GM21576 (cell line): ENCODE results near the gene NOD2.

Experiments used
- ATAC-seq: cut with Tn5 transposase; IDR thresholded peaks from one replicate; pipeline ENCODE4 v1.9.1; 2021; ENCODE audit warnings: mild to moderate bottlenecking, moderate library complexity; ENCODE audit not compliant: unreplicated experiment

NOD2 gene

GRCh38 chr16:50692999-50693781 is at the start of gene NOD2:
Gene NOD2 (plus strand): TSS chr16:50693606. CDS start chr16:50699496, 5,890 bp downstream.
- no peak for ATAC-seq

DNA sequence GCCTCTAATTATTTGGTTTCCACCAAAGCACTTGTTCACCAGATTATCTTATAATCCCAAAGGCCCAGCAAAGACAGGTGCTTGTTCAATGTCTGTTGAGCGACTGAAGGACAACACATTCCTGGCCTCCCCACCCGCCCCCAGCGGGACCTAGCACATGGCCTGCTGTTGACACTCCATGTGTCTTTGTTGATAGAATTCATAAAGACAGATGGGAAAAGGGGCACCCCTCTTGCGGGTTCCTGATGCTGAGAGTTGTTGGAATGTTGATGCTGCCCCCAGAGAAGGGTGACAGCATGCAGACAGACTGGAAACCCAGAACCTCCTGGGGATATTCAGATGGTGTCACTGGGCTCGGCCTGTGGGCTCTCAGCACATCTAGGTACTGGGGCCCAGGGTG is 49.2 kb upstream of the NOD2 start:
- no peak for ATAC-seq

DNA sequence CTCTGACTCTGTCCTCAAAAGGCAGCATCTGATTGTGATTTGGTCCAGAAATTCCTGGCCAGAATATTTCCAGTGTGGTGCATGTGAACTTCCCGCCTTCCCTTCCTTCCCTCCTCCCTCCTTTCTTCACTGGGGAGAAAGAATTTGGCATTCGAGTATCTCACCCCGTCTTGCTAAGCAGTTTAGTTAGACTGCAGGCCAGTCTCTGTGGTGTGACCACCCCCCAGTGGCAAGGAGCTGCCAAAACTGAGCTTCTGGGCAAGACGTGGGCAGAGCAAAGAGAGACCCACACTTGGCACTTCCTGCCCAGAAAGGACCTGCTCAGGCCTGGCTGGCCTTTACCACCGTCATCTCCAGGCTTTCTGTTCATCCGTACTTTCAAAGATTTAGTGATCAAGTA is 48.7 kb upstream of the NOD2 start:
- no peak for ATAC-seq

DNA sequence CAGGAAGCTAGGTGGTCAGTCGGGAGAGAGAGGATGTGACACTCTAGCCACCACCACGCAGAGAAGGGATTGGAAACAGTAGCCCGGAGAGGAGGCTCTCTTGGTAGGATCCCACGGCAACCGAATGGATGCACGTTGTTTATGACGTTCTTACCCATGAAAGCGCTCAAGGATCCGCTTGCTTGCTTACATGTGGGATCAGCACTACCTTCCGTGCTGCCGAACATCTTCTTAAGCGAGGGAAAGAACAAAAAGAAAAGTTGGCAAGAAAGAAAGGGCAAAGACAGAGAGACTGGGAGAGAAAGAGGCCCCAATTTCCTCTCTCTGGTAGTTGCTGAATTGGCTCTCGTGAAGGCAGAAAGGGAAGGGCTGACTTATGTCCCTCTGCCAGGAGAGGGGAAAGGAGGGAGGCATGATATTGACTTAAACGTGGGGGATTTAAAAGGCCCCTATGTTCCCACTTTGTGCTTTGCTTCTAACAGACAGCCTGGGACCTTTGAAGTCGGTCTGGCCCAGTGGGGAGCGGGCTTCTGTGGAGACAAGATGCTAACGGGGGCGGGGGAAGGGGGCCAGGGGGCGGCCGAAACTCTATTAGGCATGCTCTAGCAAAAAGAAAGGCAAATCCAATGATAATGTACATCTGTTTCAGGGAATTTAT is 47.7 kb upstream of the NOD2 start:
- ATAC-seq: no peak

DNA sequence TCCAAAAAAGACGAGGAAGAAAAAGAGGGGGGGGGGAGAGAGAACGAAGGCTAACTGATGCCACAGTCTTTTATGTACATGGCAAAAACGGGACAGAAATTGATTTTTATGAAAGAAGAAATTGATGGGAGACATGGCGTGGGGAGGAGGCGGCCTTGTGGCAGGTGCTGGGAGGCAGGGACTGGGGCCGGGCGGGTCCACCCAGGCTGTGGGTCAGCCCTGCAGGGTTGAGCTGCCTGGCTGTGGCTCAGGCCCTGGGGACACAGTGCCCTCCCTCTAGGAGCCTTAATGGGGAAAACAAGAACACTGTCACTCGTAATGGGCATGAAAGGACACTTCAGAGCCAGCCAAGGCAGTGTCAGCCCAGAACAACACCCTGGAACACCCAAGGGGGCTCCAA is 47.1 kb upstream of the NOD2 start:
- ATAC-seq: no peak

GRCh38 chr16:50651835-50652438 is 41.5 kb upstream of the NOD2 start:
- no peak for ATAC-seq

DNA sequence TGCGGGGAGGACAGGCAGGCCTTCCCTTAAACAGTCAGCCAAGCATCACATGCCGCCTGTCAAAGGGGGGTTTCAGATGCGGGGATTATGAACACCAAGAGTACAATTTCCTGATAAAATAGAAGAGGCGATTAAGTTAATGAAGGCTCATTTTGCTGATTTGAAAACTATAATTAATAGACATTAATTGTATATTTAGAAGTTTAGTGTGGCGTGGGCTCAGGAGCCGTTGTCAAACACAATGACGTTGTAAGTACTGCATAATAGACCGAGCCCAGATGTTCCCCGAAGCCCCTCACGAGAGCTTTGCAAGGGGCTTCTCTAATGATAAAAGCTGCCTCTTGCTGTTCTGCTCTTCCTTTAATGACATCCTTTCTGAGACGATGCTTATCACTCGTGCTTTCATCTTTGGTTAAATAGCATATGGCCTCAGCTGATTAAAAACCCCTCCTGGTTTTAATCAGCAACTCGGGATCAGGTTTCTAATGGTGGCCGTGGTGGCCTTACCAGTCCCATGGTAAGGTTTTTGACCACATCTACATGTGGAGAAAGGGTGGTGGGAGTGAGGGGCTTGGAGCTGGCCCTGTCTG is 40.5 kb upstream of the NOD2 start:
- ATAC-seq: no peak

DNA sequence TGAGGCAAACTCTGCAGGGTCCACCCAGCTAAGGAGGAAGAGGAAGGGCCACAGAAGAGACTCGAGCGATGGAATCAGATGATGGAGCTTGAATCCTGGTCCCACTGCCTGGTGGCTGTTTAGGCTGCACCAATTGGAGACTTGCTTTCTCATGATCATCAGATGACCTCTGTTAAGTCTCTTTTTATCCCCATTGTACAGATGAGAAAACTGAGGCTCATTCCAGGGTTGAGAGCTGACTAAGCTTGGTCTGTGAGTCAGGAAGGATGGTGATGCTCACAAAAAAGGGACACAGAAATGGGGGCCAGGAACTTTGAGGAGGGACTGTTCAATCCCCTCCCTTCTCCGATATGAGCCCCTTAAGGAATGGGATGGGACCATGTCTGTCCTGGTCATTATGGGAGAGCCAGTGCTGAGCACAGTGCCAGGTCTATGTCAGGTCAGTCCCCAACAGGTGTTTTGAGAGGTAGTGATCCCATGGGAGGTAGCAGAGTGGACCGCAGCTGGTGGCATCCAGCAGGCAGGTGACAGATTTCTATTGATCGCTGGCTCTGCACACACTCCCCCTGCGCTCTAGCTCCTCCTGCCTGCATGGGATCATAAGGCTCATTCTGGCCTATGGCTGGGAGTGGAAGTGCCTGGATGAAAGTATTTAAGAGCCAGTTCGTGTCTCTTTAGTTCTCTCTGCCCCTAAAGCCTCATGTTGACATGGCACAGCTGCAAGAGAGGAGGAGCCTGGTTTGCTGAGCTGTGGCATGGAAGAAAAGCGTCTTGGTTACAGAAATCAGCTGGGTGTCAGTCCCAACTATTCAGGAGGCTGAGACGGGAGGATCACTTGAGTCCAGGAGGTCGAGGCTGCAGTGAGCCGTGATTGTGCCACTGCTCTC is 39.5 kb upstream of the NOD2 start:
- ATAC-seq: no peak

DNA sequence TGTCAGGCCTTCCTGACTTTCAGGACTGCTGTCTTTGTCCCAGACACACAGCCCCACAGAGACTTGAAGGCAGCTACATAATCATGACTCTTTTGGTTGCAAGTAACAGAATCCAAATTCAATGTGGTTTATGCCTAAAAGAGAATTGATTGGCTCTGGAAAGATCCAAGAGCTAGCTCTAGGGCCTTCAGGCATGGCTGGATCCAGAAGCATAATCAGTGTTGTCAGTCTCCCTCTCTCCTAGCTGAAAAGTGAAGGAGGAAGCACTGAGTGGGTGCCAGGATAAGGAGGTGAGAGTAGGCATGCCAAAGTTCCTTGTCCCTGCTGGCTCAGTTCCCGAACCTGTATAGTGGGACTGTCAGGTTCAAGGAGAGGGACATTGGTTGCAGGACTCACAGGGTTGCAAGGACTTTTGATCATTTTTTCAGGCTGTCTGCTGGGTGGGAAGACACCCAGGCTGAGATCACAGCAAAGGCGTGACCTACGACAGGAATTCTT is 37.8 kb upstream of the NOD2 start:
- no peak for ATAC-seq

DNA sequence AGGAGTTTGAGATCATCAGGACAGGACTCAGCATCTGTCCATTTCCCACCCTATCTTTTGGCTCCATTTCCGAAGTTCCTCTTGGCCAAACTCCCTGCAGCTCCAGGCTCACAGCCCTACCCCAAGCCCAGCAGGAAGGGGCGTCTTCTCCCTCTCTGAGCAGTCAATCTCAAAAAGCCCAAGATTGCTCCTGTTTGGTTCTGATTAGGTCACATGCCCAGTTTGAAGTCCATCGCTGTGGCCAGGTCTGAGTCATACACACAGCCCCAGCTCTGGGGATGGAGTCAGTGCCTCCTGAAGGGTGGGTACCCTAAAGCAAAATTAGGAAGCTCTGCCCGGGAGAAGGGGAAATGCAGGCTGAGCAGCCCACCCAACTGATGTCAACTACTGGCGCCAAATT is 36.2 kb upstream of the NOD2 start:
- ATAC-seq: no peak

GRCh38 chr16:50659806-50660205 is 33.6 kb upstream of the NOD2 start:
- ATAC-seq: no peak

DNA sequence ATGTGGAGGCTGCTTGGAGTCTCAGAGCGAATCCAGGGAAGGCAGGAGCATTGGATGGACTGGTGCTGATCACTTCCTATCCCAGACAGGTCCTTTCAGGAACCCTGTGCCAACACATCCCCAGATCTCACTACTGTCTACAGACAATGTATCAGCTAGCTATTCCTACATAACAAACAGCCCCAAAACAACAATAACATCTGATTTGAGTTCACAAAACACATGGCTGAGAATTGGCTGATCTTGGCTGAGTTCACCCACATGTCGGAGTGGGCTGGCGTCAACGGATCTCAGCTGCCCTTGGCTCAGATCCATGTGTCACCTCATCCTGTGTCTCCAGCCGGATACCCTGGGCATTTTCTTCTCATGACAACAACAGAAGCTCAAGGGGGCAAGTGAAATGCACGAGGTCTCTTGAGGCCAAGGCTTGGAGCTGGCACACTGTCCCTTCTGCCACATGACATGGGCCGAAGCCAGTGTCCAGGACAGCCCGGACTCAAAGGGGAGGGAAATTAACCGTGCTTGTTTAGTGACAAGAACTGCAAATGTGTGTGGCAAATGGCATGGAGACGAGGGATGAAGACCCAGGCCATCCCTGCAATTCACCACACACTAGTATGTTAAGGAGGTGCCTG is 31.0 kb upstream of the NOD2 start:
- ATAC-seq: no peak

- ATAC-seq: no peak
These were observed 29.1 kb upstream of the NOD2 start for GRCh38 chr16:50664270-50664669.

DNA sequence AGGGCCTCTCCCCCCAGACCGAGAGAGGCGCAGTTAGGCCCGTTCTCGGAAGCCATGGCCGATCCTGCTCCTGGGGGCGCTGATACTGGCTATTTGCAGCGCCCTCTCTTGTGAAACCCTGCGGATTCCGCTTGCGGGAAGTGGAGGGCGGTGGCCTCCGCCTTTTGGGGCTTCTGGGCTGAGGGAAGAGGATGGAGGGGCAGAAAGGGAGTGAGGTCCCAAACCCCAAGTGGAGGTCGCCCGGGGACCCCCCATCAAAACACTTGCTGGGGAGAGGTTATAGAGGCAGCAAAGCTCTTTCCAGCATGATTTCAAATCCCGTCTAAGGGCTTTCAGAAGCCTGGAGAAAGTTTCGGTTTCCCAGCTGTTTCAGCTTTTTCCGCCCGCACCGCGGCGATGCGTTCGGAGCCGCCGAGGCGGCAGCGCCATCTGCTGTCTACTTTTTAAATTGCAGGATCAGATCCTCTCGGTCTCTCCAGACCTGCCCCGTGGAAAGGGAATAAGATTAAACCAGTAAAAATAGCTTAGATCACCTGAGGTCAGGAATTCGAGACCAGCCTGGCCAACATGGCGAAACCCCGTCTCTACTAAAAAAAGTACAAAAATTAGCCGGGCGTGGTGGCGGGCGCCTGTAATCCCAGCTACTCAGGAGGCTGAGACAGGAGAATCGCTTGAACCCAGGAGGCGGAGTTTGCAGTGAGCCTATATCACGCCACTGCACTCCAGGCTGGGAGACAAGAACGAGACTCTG is 28.1 kb upstream of the NOD2 start:
- no peak for ATAC-seq

DNA sequence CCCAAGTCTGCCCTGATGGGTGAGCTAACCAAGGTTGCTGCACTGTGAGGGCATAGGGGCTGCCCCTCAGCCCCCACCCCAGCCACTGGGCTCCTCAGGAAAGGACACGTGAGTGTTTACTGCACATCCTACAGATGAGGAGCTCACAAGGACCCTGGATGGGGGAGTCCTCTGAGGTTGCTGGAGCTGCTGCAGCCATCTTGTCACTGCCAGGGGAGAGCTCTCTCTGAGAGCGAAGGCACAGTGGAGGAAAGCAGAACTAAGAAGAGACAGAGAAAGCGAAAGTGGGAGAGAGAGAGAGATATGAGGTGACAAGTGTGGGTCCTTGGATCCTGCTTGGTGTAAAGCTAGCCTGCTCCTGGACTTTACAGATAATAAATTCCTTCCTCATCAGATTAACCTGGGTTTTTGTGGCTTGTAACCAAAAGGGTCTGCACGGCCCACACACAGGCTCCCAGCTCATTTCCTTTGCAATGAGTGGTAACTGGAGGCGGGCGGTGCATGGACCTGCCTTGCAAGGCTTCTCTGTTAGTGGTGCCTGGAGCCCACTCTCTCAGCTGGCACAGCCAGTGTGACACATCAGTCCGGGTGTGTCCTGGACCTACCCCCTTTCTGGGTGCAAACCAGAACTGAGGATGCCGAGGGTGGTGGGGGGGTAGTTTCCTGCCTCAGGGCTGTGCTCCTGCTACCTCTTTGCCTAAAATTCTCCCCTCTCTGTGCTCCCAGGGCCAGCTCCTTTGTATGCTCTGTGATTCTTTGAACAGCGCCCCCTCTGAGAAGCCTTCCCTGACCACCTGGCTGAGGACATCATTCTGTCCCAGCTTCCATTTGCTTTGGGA is 26.5 kb upstream of the NOD2 start:
- ATAC-seq: peak; percentile 86

- no peak for ATAC-seq
These were observed 25.7 kb upstream of the NOD2 start for GRCh38 chr16:50667497-50668367.

- ATAC-seq: no peak
These were observed 24.9 kb upstream of the NOD2 start for GRCh38 chr16:50668368-50669008.
